ENCODE measurements around the gene PARP8.

Gene PARP8

DNA sequence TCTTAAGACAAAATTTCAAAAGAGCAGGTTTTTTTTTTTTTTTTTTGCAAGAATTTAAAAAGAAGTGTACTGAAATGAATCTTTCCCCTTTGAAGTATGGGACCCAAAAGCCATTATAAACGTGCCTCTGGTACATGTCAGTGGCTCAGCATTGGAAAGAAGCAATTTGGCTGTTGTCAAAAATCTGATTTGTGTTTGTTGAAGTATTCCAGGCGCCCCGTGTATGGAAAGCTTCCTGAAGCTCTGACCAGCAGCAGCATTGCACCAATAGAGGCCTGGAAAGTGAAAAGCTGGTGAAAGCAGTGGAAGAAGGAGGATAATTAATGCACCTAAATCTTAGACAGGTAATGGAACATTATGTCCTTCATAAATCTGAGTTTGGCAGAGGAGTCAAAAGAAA is 215.0 kb downstream of the PARP8 start:
- Histone ChIP-seq H3K27ac (ENCODE audit: low read length) (no peak overlapping the region), H3K4me3 (ENCODE audit: low read depth in 1 of 2, low read length in 2 of 2) (no peak overlapping the region), H3K4me2 (ENCODE audit: insufficient read depth, low read length) (no peak overlapping the region), H3K9me3 (ENCODE audit: insufficient read depth, low read length, severe bottlenecking) (no peaks in the 10 kb centered on the region), H3K27me3 (ENCODE audit: insufficient read depth, low read length, poor library complexity) (no peaks in the 10 kb centered on the region), H3K9ac (ENCODE audit: low read depth, low read length) (no peak overlapping the region), H3K79me2 (ENCODE audit: insufficient read depth, low read length) (no peaks in the 10 kb centered on the region), H4K20me1 (ENCODE audit: insufficient read depth, low read length) (no peaks in the 10 kb centered on the region), H3K36me3 (ENCODE audit: insufficient read depth, low read length) (no peaks in the 10 kb centered on the region), H2AFZ (ENCODE audit: low read depth, low read length) (no peak overlapping the region), H3K4me1 (ENCODE audit: insufficient read depth, low read length) (no peaks in the 10 kb centered on the region)
- no peak for TF ChIP-seq EZH2 (IDR thresholded peaks at IDR 0.05; ENCODE audit: borderline replicate concordance, low read depth, low read length, severe bottlenecking)
- TF ChIP-seq, protein P1, sequence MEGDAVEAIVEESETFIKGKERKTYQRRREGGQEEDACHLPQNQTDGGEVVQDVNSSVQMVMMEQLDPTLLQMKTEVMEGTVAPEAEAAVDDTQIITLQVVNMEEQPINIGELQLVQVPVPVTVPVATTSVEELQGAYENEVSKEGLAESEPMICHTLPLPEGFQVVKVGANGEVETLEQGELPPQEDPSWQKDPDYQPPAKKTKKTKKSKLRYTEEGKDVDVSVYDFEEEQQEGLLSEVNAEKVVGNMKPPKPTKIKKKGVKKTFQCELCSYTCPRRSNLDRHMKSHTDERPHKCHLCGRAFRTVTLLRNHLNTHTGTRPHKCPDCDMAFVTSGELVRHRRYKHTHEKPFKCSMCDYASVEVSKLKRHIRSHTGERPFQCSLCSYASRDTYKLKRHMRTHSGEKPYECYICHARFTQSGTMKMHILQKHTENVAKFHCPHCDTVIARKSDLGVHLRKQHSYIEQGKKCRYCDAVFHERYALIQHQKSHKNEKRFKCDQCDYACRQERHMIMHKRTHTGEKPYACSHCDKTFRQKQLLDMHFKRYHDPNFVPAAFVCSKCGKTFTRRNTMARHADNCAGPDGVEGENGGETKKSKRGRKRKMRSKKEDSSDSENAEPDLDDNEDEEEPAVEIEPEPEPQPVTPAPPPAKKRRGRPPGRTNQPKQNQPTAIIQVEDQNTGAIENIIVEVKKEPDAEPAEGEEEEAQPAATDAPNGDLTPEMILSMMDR (IDR thresholded peaks at IDR 0.05; ENCODE audit: borderline replicate concordance, extremely low read depth, low read length, poor library complexity, severe bottlenecking) = no peak
- DNase-seq = no peak
- ATAC-seq (ENCODE audit: insufficient read depth, low read depth) = no peak

GRCh38 chr5:50886657-50887345 is 220.4 kb downstream of the PARP8 start:
- H2AFZ ChIP-seq (ENCODE audit: low read depth, low read length) = no peak overlapping the region
- no peak overlapping the region for H3K9ac ChIP-seq (ENCODE audit: low read depth, low read length)
- DNase-seq = no peak

DNA sequence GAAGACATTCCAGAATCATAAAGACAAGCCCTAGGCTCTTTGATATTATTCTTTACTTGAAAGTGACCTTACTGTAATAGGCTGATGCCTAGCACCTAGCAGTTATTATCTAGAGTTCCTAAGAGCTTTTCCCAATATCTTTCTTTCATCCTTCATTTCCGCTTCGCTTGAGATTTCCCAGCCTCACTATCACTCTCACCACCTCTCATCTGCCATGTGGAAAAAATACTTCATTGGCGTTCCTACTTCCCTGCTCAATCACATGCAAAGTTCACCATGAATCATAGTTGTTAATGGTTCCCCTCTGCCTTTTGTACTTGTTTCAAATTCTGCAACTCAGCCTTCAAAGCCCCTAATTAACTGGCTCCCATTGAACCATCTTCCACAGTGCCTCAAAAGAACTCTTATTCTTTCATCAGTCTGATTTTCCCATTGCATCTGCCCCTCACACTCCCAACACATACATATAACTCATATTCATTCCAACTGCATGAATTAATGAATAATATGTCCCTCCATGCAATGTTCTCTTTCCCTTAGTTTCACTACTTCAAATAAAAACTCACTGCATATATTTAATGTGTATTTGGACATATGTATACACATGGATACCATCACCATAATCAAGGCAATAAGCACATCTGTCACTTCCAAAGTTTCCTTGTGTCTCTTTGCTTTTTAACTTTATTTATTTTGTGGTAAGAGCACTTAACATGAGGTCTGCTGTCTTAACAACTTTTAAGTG is 221.6 kb downstream of the PARP8 start:
- DNase-seq = no peak
- H3K4me3 ChIP-seq (ENCODE audit: low read depth in 1 of 2, low read length in 2 of 2) = no peak overlapping the region

More at GRCh38 chr5:50886657-50887345, 220.4 kb downstream of the PARP8 start:
- H3K4me3 ChIP-seq (ENCODE audit: low read depth in 1 of 2, low read length in 2 of 2) = no peak overlapping the region
- H3K4me2 ChIP-seq (ENCODE audit: insufficient read depth, low read length) = no peak overlapping the region
- H4K20me1 ChIP-seq (ENCODE audit: insufficient read depth, low read length) = no peaks in the 10 kb centered on the region
- ATAC-seq (ENCODE audit: insufficient read depth, low read depth) = no peak
- H3K4me1 ChIP-seq (ENCODE audit: insufficient read depth, low read length) = no peaks in the 10 kb centered on the region
- H3K27me3 ChIP-seq (ENCODE audit: insufficient read depth, low read length, poor library complexity) = no peaks in the 10 kb centered on the region
- no peaks in the 10 kb centered on the region for H3K36me3 ChIP-seq (ENCODE audit: insufficient read depth, low read length)
- no peaks in the 10 kb centered on the region for H3K9me3 ChIP-seq (ENCODE audit: insufficient read depth, low read length, severe bottlenecking)
- H3K27ac ChIP-seq (ENCODE audit: low read length) = no peak overlapping the region
- no peaks in the 10 kb centered on the region for H3K79me2 ChIP-seq (ENCODE audit: insufficient read depth, low read length)
- TF ChIP-seq, protein P1 (IDR thresholded peaks at IDR 0.05; ENCODE audit: borderline replicate concordance, extremely low read depth, low read length, poor library complexity, severe bottlenecking) = no peak
- no peak for TF ChIP-seq EZH2 (IDR thresholded peaks at IDR 0.05; ENCODE audit: borderline replicate concordance, low read depth, low read length, severe bottlenecking)

More for the DNA sequence above, 221.6 kb downstream of the PARP8 start:
- no peak for ATAC-seq (ENCODE audit: insufficient read depth, low read depth)
- no peaks in the 10 kb centered on the region for H3K36me3 ChIP-seq (ENCODE audit: insufficient read depth, low read length)
- no peak overlapping the region for H3K9ac ChIP-seq (ENCODE audit: low read depth, low read length)
- no peaks in the 10 kb centered on the region for H3K9me3 ChIP-seq (ENCODE audit: insufficient read depth, low read length, severe bottlenecking)
- H3K27me3 ChIP-seq (ENCODE audit: insufficient read depth, low read length, poor library complexity) = no peaks in the 10 kb centered on the region
- no peaks in the 10 kb centered on the region for H3K79me2 ChIP-seq (ENCODE audit: insufficient read depth, low read length)
- no peak overlapping the region for H3K27ac ChIP-seq (ENCODE audit: low read length)
- TF ChIP-seq, protein P1 (IDR thresholded peaks at IDR 0.05; ENCODE audit: borderline replicate concordance, extremely low read depth, low read length, poor library complexity, severe bottlenecking) = no peak
- TF ChIP-seq EZH2 (IDR thresholded peaks at IDR 0.05; ENCODE audit: borderline replicate concordance, low read depth, low read length, severe bottlenecking) = no peak
- no peak overlapping the region for H3K4me2 ChIP-seq (ENCODE audit: insufficient read depth, low read length)
- no peaks in the 10 kb centered on the region for H4K20me1 ChIP-seq (ENCODE audit: insufficient read depth, low read length)
- no peak overlapping the region for H2AFZ ChIP-seq (ENCODE audit: low read depth, low read length)
- no peaks in the 10 kb centered on the region for H3K4me1 ChIP-seq (ENCODE audit: insufficient read depth, low read length)

Measured in DND-41 (cell line).